Measurements from ENCODE around the gene LAIR2.

LAIR2 gene

DNA sequence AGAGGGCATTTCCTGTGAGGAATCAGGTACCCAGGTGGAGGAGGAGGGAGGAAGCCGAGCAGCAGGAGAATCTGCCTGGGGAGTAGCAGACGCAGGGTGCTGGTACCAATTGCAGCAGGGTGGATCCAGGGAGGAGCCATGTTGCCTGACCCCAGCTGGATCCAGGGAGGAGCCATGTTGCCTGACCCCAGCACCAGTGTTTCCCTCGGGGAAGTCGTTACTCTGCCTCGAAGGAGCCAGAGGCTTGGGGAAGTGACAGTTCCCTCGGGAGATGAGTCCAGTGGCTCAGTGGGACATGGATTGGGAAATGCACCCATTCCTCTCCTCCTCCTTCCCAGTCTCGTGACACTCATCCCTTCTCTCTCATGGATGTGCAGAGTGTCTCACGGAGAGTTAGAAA lies 31.5 kb downstream of the LAIR2 start:
- DNase-seq (ENCODE audit: low read depth in 3 of 3) = no peak

DNA sequence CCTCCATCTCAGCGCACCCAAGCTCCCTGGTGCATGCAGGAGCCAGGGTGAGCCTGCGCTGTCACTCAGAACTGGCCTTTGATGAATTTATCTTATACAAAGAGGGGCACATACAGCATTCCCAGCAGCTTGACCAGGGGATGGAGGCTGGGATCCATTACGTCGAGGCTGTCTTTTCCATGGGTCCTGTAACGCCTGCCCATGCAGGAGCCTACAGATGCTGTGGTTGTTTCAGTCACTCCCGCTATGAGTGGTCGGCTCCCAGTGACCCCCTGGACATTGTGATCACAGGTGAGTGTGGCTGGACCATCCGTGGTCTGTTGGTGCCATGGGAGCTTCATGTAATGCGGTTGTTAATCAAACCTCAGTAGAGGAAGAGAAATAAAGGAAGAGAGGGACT lies 33.0 kb downstream of the LAIR2 start:
- no peak for DNase-seq (ENCODE audit: low read depth in 3 of 3)

DNA sequence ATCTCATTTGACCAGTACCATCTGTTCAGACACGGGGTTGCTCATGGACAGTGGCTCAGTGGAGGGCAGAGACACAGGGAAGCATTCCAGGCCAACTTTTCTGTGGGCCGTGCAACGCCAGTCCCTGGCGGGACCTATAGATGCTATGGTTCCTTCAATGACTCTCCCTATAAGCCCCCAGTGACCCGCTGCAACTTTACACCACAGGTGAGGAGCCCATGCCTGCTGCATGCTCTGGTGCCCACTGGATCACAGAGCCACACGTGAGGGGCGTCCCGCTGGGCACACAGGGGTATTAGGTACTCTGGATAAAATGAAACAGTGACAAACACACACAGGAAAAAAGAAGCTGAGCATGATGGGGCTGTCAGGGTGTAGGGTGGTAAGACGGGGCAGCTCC lies 34.3 kb downstream of the LAIR2 start:
- DNase-seq (ENCODE audit: low read depth in 3 of 3) = no peak

DNA sequence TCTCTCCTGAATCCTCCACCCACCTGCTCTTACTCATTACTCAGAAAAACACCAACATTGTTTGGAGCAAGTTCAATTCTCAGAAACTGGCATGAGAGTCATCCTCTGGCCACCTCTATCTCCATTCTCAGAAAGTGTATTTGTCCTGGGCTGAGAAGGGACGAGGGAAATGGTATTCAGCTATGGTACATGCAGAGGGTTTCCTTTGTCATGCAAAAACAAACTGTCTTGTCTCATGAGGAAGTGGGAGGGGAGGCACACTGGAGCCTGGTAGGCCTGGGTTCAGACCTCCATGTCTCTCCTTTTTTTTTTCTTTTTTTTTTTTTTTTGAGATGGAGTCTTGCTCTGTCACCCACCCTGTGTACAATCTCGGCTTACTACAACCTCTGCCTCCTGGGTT lies 39.1 kb downstream of the LAIR2 start:
- no peak for DNase-seq (ENCODE audit: low read depth in 3 of 3)

DNA sequence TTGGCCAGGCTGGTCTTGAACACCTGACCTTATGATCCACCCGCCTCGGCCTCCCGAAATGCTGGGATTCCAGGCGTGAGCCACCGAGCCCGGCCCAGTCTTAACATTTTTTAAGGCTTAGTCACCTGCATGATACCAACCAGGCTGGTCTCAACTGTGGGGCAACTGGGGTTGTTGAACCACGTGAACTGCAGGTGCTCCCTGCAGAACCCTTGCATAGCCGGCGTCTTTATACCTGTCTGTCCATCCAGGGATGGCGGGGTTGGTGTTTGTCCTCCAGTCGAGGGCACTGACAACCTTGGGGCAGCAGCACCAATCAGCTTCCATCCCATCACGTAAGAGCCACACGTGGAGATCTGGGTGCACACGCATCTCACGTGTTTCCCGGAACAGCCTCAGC lies 46.2 kb downstream of the LAIR2 start:
- DNase-seq (ENCODE audit: low read depth in 3 of 3) = no peak

DNA sequence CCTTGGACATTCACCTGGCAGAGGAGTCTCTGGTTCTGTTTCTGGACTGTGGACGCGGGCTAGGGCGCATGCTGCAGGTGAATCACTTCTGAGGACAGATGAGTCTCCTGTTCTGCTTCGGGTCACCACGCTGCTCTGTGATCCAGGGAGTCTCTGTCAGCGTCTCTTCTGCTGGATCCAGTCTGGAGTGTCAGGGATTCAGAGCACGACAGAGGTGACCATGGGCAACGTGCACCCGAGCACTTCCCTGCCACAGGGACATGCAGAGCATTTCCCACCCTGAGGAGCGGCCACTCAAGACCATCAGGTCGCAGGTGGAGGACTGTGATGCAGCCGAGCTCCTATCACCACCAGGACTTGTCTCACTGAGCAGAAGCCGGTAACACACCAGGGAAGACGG lies 46.6 kb downstream of the LAIR2 start:
- DNase-seq (ENCODE audit: low read depth in 3 of 3) = no peak

DNA sequence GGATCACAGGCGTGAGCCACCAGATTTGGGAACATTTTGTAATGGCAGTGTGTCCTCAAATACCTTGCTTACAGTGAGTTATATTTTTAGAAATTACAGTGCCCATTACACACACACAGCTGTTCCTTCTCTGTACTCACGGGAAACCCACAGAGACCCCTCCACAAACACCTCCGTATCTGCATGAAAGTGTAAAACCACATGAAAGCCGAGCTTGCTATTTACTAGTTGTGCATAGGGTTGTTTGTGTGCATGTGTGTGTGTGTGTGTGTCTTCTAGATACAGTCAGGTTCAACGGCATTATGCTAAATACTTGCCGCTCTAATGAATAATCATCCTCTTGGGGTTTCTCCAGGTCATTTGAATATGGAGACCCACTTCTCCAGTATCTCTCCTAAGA lies 48.7 kb downstream of the LAIR2 start:
- no peak for DNase-seq (ENCODE audit: low read depth in 3 of 3)

DNA sequence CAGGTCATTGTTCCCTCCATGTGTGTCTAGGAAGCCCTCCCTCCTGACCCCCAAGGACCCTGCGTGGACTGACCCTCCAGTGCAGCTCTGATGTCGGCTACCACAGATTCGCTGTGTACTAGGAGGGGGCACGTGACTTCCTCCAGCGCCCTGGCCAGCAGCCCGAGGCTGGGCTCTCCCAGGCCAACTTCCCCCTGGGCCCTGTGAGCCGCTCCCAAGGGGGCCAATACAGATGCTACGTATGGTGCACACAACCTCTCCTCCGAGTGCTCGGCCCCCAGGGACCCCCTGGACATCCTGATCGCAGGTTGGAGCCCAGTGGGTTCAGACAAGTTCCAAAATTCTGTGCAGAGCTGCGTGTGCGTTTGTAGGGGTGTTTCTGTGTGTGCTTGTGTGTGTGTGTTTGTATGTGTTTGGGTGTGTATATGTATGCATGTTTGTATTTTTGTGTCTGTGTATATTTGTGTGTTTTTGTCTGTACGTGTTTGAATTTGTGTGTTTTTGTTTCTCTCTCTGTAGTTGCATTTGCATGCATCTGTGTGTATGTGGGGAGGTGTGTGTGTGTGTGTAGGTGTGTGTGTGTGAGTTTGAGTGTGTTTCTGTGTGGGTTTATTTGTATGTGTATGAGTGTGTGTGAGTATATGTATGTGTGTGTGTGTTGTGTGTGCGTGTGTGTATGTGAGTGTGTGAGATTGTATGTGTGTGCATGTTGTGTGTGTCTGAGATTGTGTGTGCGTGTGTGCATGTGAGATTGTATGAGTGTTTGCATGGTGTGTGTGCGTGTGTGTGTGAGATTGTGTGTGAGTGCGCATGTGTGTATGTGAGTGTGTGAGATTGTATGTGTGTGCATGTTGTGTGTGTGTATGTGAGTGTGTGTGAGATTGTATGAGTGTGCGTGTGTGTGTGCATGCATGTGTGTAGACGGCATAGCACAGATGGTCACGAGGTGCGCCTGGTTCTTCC lies 49.6 kb downstream of the LAIR2 start:
- DNase-seq (ENCODE audit: low read depth in 3 of 3) = no peak

DNA sequence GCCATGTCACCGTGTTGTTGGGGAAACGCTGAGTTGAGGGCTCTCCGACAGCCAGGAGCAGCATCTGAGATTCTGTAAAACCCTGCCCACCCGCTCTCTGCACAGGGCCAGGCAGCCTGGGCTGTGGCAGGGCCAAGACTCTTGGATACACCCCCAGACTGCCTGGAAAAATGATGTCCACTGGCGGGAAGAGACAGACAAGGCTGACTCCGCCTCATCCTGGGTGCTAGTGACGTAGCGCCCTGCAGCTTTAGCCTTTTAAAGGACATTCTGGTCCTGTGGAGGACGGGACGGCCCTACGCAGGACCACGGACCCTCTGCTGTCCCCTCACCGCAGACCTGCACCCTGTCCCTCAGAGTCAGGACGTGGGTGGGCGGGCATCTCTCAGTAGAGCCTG lies 50.3 kb downstream of the LAIR2 start:
- DNase-seq (ENCODE audit: low read depth in 3 of 3) = no peak

DNA sequence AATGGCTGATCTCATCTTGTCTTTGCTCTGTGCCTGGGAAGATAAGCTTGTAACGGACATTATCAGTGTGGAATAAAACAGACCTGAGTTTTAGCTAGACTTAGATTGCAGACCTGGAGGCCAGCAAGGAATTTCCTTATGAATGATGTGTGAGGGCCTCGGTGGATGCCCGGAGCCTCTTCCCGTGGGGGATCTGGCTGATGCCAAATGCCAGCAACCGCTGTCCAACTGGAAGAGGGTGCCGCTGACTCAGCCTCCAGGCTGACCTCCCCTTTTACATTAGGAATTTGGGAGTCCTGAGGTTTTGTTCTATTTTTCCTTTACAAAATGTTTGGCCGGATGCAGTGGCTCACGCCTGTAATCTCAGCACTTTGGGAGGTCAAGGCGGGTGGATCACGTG lies 51.4 kb downstream of the LAIR2 start:
- no peak for DNase-seq (ENCODE audit: low read depth in 3 of 3)

DNA sequence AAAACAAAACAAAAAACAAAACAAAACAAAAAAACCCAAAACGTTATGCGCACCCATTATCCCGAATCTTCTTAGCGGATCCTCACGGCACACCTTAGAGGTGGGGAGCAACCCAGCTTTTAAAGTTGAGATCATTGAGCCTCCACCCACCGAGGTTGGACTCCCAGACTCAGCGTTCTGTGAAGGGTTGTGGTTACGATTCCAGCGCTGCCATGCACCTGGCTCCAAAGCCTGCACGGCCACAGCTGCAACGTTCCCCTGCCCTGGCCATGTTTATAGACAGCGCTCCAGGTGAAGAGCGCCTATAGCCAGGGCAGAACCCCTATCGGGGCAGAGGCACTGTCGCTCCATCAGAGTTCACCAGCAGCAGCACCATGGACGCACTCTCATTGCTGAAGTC lies 52.3 kb downstream of the LAIR2 start:
- no peak for DNase-seq (ENCODE audit: low read depth in 3 of 3)

DNA sequence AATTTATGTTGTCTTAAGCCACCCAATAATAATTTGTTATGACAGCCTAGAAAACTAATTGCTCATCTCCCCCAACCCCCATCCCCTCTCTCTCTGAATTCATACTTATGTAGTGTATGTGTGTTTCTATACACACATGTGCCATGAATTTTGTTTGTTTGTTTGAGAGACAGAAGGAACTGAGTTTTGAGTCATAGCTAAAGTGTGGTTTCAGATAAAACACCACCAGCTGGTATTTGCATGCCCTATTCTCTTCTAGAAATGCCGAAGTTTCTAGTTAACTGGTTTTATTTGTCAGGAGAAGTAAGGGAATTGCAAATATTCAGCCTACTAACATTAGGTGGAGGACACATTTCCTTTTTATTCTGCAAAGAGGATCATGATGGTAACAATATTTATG lies 53.6 kb downstream of the LAIR2 start:
- DNase-seq (ENCODE audit: low read depth in 3 of 3) = no peak

DNA sequence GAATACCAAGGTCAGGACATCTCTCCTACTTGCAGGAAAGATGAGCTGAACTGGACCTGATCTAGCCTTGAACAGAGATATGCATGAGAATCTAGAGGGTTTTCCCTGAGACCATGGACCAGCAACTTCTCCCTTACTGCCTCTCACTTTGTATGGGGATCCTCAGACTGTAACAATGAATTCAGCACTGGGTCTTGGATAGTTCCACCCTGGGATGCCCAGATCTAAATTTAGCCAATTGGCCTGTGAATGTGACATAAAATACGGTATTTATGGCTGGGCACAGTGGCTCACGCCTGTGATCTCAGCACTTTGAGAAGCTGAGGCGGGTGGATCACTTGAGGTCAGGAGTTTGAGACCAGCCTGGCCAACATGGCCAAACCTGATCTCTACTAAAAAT lies 55.7 kb downstream of the LAIR2 start:
- DNase-seq (ENCODE audit: low read depth in 3 of 3) = no peak
